Cardiac muscle cell (in vitro differentiated cells and primary cell): ENCODE measurements around the gene MAMDC2. TPM values are rescaled to one million over a fixed set of nuclear protein-coding genes. Genes with fewer than 3 reads are reported as not detected.
"Not testable (repeated sequence)": the region's sequence is repeated elsewhere in the genome, so short reads cannot be mapped to it uniquely, and the experiment has no call there.

Source experiments
- DNase-seq, 2 donors: peaks; one replicate each; pipeline versions ENCODE4 v3.0.0 to v3.0.0-alpha.2; 2010 to 2017; ENCODE audit warnings: low read depth in 1 of 2, low spot score in 1 of 2
- H3K27ac ChIP-seq: fragments of 200-600 bp; sonication (generic); 2 replicates; pipeline ENCODE4 v1.5.1; 2016
- H3K27me3 ChIP-seq: fragments of 200-600 bp; sonication (generic); 2 replicates; pipeline ENCODE4 v1.6.0; 2016; ENCODE audit warnings: control low read depth
- H3K36me3 ChIP-seq: fragments of 200-600 bp; sonication (generic); 2 replicates; pipeline ENCODE4 v1.5.1; 2016; ENCODE audit warnings: control low read depth
- H3K4me1 ChIP-seq: fragments of 200-600 bp; sonication (generic); 2 replicates; pipeline ENCODE4 v1.8.1; 2017; ENCODE audit warnings: low read depth, mild to moderate bottlenecking, mixed run types
- H3K4me3 ChIP-seq: fragments of 200-600 bp; sonication (generic); 2 replicates; pipeline ENCODE4 v1.5.1; 2016; ENCODE audit warnings: mild to moderate bottlenecking
- H3K9me3 ChIP-seq: fragments of 200-600 bp; sonication (generic); 2 replicates; pipeline ENCODE4 v1.5.1; 2017; ENCODE audit warnings: low read depth, mild to moderate bottlenecking, control low read depth
- CTCF ChIP-seq: IDR thresholded peaks from 2 replicates; pipeline ENCODE4 v1.5.1; 2012; ENCODE audit warnings: low read depth, mild to moderate bottlenecking, low read length
- polyA plus RNA-seq: library from polyadenylated mRNA; unstranded; fragments of >200 nt; fragmentation: Nextera tagmentation; extraction: Ambion mirVana; gene quantifications from 2 replicates; pipeline ENCODE4 v1.2.1, GENCODE V29; 2016
- total RNA-seq: library from RNA; depleted of rRNA; stranded (reverse); fragments of >200 nt; gene quantifications from 2 replicates; pipeline ENCODE4 v1.2.3, GENCODE V29; 2016

MAMDC2 gene
- total and polyA plus RNA-seq, 2 experiments from 2014 or later, result 0.54 to 1.1 TPM

DNA sequence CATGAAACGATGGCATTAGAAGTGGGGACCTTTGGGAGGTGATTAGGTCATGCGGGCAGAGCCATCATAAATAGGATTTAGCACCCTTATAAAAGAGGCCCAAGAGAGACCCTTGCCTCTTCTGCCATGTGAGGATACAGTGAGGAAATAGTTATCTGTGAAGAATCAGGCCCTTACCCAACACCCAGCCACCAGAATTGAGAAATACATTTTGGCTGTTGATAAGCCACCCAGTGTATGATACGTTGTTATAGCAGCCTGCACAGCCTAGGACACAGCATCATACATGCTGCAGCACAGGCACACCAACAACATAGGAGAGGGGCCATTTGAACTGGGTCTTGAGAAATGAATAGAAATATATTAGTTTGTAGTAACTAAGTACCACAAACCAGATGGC lies 8.0 kb upstream of the MAMDC2 start:
- no peak overlapping the region for H3K4me3 ChIP-seq
- H3K9me3 ChIP-seq, result no peaks in the 10 kb centered on the region
- no peaks in the 10 kb centered on the region for H3K27me3 ChIP-seq
- DNase-seq, result no peak
- no peaks in the 10 kb centered on the region for H3K4me1 ChIP-seq
- TF ChIP-seq CTCF, result no peak
- H3K27ac ChIP-seq, result no peak overlapping the region
- H3K36me3 ChIP-seq, result no peaks in the 10 kb centered on the region

- H3K27me3 ChIP-seq, result no peaks in the 10 kb centered on the region
- no peak overlapping the region for H3K4me3 ChIP-seq
- no peaks in the 10 kb centered on the region for H3K36me3 ChIP-seq
- H3K27ac ChIP-seq, result no peak overlapping the region
- H3K4me1 ChIP-seq, result no peaks in the 10 kb centered on the region
- H3K9me3 ChIP-seq, result no peaks in the 10 kb centered on the region
- DNase-seq, result no peak
- TF ChIP-seq CTCF, result no peak
These were observed 7.0 kb upstream of the MAMDC2 start for GRCh38 chr9:70036641-70037040.

GRCh38 chr9:70038171-70038621 lies 5.5 kb upstream of the MAMDC2 start:
- DNase-seq, H3K36me3 ChIP-seq, H3K4me3 ChIP-seq, H3K4me1 ChIP-seq, H3K27ac ChIP-seq, H3K9me3 ChIP-seq: not testable (repeated sequence)
- peaks cover 14% of the 10 kb centered on the region for H3K27me3 ChIP-seq

DNA sequence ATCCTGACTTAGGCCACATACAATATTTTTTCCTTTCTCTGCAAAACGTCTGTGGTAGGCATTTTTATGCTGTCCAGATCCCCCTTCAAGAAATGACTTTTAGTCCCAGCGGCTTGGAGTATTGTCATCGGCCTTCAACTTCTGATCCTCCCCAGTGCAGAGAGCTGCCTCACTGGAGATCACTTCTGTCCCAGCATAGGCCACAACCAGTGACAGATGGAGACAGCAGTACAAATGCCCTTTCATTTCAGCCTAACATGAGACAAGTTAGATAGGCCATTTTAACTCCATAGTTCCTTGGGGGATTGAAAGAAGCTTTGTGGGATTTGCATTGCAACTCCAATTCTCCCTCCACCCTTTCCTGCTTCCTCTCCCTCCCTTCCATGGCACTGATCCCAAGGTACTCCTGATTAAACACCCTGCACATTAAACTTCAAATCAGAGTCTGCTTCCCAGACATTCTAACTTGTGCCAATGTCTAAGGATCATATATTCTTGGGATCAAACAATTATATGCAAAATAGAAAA lies 3.2 kb upstream of the MAMDC2 start:
- no peak for TF ChIP-seq CTCF
- Histone ChIP-seq H3K9me3 (no peaks in the 10 kb centered on the region), H3K4me3 (no peak overlapping the region), H3K27ac (no peak overlapping the region), H3K36me3 (no peaks in the 10 kb centered on the region), H3K4me1 (no peaks in the 10 kb centered on the region), H3K27me3 (peaks cover 37% of the 10 kb centered on the region)
- DNase-seq, result peak in 1 of 2 donors; percentile 27

DNA sequence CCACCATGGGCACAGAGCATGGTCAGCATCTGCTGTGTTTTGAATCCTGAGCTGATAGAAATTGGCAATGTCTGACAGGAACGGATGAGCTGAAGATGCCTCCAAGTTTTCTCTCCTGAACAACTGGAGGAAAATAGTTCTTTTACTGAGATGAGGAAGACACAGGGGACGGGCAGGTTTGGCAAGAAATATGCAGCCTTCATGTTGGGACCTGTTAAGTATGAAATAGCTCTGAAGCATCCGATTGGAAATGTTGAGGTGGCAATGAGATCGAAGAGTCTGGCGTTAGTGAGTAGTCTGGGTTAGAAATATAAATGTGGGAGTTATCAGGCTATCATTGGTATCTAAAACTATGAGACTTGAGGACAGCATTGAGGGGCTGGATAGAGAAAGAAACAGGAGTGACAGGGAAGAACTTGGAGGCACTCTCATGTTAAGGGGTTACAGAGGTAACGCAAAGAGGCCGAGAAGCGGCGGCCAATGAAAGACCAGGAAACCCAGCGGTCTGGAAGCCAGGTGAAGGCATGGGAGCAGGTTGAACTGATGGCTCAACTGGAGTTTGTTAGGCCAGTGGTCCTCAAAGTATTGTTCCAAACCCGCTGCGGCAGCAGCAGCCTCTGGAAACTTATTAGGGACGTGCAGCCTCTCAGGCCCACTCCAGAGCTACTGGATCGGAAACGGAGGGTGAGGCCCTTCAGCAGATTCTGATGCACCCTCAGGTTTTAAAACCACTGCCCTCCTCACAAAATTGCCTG lies 1.0 kb upstream of the MAMDC2 start:
- no peak for TF ChIP-seq CTCF
- Histone ChIP-seq H3K27ac (no peak overlapping the region), H3K36me3 (no peaks in the 10 kb centered on the region), H3K4me3 (no peak overlapping the region), H3K27me3 (peaks cover 47% of the 10 kb centered on the region), H3K4me1 (no peaks in the 10 kb centered on the region), H3K9me3 (no peaks in the 10 kb centered on the region)
- no peak for DNase-seq

GRCh38 chr9:70043285-70043684 lies 363 bp upstream of the MAMDC2 start:
- peak in 1 of 2 donors; percentile 42 for DNase-seq
- Histone ChIP-seq H3K27ac (no peak overlapping the region), H3K27me3 (peaks cover 47% of the 10 kb centered on the region), H3K9me3 (no peaks in the 10 kb centered on the region), H3K36me3 (no peaks in the 10 kb centered on the region), H3K4me1 (no peaks in the 10 kb centered on the region), H3K4me3 (peak overlapping the region; percentile 10)
- TF ChIP-seq CTCF, result no peak
